ENCODE results near the gene OPRD1.

Gene OPRD1

DNA sequence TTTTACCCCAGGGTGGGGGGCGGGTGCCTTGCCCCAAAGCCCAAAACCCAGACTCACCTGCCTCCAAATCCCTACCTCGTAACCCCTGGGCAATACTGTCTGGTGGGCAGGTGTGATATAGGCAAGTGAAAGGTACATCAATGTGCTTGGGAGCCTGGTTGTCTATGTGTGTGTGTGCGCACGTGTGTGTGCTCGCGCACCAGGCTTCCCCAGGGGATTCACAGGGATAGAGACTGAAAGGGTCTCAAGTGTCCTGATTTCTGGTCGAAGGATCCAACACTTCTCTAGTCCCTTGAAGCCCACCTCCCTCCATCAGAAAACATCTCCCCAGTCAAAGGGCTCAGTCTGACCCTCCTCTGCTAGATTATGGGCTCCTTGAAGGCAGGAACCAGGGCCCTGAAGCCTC lies 73.5 kb downstream of the OPRD1 start:
- no peak for DNase-seq (ENCODE audit: extremely low spot score)
- ChIA-PET POLR2A (interaction anchor here (0.6 to 1.0 kb wide), 2 partner anchors 296 to 1095 kb away, joined by 3 to 5 read pairs; partner anchors contain the start of gene SRSF4), CTCF (interaction anchor here (0.9 to 2.1 kb wide), 3 partner anchors 148 to 312 kb away, joined by 4 to 36 read pairs (median 6); partner anchors contain the start of gene YTHDF2)
- TF ChIP-seq FOXA1 (IDR thresholded peaks at IDR 0.05) (no peak), BHLHE40 (IDR thresholded peaks at IDR 0.05; ENCODE audit: borderline replicate concordance) (no peak), ARNT (IDR thresholded peaks at IDR 0.05) (no peak), SP1 (IDR thresholded peaks at IDR 0.05) (no peak), FOXK2 (IDR thresholded peaks at IDR 0.05) (no peak), HDGF (IDR thresholded peaks at IDR 0.05; ENCODE audit: borderline replicate concordance) (no peak), SUZ12 (IDR thresholded peaks at IDR 0.05) (no peak), NFRKB (IDR thresholded peaks at IDR 0.05) (no peak), CTBP1 (IDR thresholded peaks at IDR 0.05; ENCODE audit: borderline replicate concordance) (no peak), TARDBP (IDR thresholded peaks at IDR 0.05) (no peak), LEF1 (IDR thresholded peaks at IDR 0.05; ENCODE audit: borderline replicate concordance) (no peak), ELF4 (IDR thresholded peaks at IDR 0.05) (no peak), ZNF384 (IDR thresholded peaks at IDR 0.05) (no peak), FOXM1 (IDR thresholded peaks at IDR 0.05; ENCODE audit: borderline replicate concordance) (no peak), L3MBTL2 (conservative IDR thresholded peaks at IDR 0.05) (no peak)
- TF ChIP-seq, protein P1, sequence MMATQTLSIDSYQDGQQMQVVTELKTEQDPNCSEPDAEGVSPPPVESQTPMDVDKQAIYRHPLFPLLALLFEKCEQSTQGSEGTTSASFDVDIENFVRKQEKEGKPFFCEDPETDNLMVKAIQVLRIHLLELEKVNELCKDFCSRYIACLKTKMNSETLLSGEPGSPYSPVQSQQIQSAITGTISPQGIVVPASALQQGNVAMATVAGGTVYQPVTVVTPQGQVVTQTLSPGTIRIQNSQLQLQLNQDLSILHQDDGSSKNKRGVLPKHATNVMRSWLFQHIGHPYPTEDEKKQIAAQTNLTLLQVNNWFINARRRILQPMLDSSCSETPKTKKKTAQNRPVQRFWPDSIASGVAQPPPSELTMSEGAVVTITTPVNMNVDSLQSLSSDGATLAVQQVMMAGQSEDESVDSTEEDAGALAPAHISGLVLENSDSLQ (IDR thresholded peaks at IDR 0.05): no peak

DNA sequence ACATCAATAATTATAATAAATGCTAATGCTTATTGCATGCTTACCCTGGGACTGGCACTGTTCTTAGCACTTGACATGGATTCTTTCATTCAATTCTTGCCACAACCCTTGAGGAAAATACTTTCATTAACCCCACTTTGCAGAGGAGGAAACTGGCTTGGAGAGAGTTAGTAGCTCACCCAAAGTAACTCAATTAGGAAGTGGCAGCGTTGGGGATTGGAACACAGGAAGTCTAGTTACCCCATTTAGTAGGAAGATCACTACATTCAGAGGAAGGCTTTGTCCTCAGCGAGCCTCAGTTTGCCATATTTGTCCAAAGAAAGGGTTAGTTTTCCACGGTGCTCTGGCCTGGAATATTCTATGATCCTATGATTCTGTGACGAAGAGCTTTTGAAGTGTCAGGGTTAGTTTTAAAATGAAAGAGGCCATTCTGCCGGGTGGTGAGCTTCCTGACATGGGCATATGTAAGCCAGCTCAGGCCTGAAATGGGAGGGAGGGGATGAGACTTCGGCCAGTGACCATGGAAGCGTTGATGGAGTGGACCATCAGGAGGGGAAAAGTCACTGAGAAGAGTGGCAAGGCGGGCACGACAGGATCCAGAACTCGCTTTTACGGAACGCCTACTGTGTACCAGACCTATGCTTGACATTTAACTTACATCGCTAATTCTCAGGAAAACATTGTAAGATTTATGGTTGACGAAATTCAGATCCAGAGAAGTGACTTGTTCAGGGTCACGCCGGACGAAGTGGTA lies 74.2 kb downstream of the OPRD1 start:
- TF ChIP-seq CTBP1 (IDR thresholded peaks at IDR 0.05; ENCODE audit: borderline replicate concordance) (no peak), ELF4 (IDR thresholded peaks at IDR 0.05) (no peak), L3MBTL2 (conservative IDR thresholded peaks at IDR 0.05) (no peak), FOXM1 (IDR thresholded peaks at IDR 0.05; ENCODE audit: borderline replicate concordance) (no peak), FOXK2 (IDR thresholded peaks at IDR 0.05) (no peak), BHLHE40 (IDR thresholded peaks at IDR 0.05; ENCODE audit: borderline replicate concordance) (no peak), ZNF384 (IDR thresholded peaks at IDR 0.05) (no peak), LEF1 (IDR thresholded peaks at IDR 0.05; ENCODE audit: borderline replicate concordance) (no peak), HDGF (IDR thresholded peaks at IDR 0.05; ENCODE audit: borderline replicate concordance) (no peak), SP1 (IDR thresholded peaks at IDR 0.05) (no peak), SUZ12 (IDR thresholded peaks at IDR 0.05) (no peak), NFRKB (IDR thresholded peaks at IDR 0.05) (no peak), FOXA1 (IDR thresholded peaks at IDR 0.05) (no peak), TARDBP (IDR thresholded peaks at IDR 0.05) (no peak), ARNT (IDR thresholded peaks at IDR 0.05) (no peak)
- TF ChIP-seq, protein P1 (IDR thresholded peaks at IDR 0.05): no peak
- no peak for DNase-seq (ENCODE audit: extremely low spot score)
- ChIA-PET POLR2A (interaction anchor here (1.0 kb wide), 1 partner anchor 295 kb away, joined by 4 read pairs; the partner anchor contains the start of gene SRSF4), CTCF (interaction anchor here (0.8 kb wide), 1 partner anchor 9 kb away, joined by 3 read pairs; no protein-coding TSS in a partner anchor)

DNA sequence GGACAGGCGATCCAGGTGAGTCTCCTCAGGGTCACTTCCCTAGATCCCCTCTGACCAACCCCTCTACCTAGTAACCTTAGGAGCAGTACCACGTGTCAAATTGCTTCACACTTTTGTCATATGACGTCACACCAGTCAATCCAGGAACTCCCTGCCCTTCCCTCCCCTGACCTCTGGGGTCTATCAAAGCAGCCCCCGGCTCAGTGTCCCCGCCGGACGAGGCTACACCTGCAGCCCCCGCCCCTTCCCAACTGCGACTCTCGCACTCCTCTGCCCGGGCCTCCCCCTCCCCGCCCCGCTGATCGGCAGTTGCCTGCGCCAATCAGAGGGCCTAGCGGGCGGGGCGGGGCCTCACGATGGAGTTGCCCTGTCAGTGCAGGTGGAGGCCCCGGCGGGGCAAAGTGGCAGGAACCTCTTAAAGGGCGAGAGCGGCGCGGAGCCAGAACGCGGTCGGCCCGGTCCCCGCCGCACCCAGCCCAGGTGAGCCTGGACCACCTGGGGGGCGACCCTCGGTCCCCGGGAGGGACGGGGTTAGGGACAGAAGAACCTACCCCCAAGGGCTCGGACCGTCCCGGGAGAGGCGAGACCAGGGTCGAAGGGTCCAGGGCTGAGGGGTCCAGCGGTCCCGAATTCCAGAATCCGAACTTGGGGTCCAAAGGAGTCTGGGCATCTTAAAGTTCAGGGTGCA lies 74.9 kb downstream of the OPRD1 start:
- ChIA-PET CTCF (interaction anchor here (0.8 kb wide), 1 partner anchor 10 kb away, joined by 3 read pairs; no protein-coding TSS in a partner anchor), POLR2A (interaction anchor here (1.0 to 1.8 kb wide), 2 partner anchors 27 to 295 kb away, joined by 4 to 6 read pairs; partner anchors contain the start of genes EPB41 and SRSF4)
- TF ChIP-seq ELF4 (IDR thresholded peaks at IDR 0.05) (no peak), HDGF (IDR thresholded peaks at IDR 0.05; ENCODE audit: borderline replicate concordance) (no peak), CTBP1 (IDR thresholded peaks at IDR 0.05; ENCODE audit: borderline replicate concordance) (0 out of 2 replicates have a peak, but pooled peaks have one; percentile 6), FOXM1 (IDR thresholded peaks at IDR 0.05; ENCODE audit: borderline replicate concordance) (no peak), FOXK2 (IDR thresholded peaks at IDR 0.05) (no peak), TARDBP (IDR thresholded peaks at IDR 0.05) (no peak), ARNT (IDR thresholded peaks at IDR 0.05) (no peak), FOXA1 (IDR thresholded peaks at IDR 0.05) (no peak), L3MBTL2 (conservative IDR thresholded peaks at IDR 0.05) (peak; percentile 90; the same call in 1 of the 2 replicates), SP1 (IDR thresholded peaks at IDR 0.05) (no peak), SUZ12 (IDR thresholded peaks at IDR 0.05) (no peak), BHLHE40 (IDR thresholded peaks at IDR 0.05; ENCODE audit: borderline replicate concordance) (no peak), LEF1 (IDR thresholded peaks at IDR 0.05; ENCODE audit: borderline replicate concordance) (no peak), NFRKB (IDR thresholded peaks at IDR 0.05) (no peak), ZNF384 (IDR thresholded peaks at IDR 0.05) (no peak)
- TF ChIP-seq, protein P1 (IDR thresholded peaks at IDR 0.05): peak; percentile 99
- peak; percentile 100 for DNase-seq (ENCODE audit: extremely low spot score)

DNA sequence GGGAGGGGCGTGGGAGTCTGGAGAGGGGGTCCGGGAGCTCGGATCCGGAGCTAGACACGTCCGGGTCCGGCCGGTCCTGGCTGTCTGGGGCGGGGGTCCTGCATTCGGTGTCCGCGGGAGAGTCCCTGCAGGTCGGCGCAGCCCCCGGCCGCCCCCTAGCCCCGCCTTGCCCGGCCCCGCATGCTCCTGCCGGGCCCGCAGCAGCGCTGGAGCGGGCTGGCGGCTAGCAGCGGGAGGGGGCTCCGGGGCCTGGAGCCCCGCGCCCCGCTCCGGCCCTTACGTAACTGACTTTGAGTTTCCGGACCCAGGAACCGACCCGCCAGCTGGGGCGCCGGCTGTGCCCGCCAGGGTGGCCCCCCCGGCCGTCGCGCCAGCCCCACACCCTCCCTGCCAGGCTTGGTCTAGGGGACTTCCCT lies 75.5 kb downstream of the OPRD1 start:
- ChIA-PET CTCF (interaction anchor here (1.2 kb wide), 1 partner anchor 147 kb away, joined by 5 read pairs; no protein-coding TSS in a partner anchor), POLR2A (interaction anchor here (1.2 to 1.8 kb wide), 2 partner anchors 26 to 294 kb away, joined by 6 to 9 read pairs; partner anchors contain the start of genes EPB41 and SRSF4)
- TF ChIP-seq ARNT (IDR thresholded peaks at IDR 0.05): no peak
- no peak for TF ChIP-seq SUZ12 (IDR thresholded peaks at IDR 0.05)
- no peak for TF ChIP-seq LEF1 (IDR thresholded peaks at IDR 0.05; ENCODE audit: borderline replicate concordance)
- TF ChIP-seq BHLHE40 (IDR thresholded peaks at IDR 0.05; ENCODE audit: borderline replicate concordance): no peak
- TF ChIP-seq TARDBP (IDR thresholded peaks at IDR 0.05): no peak
- TF ChIP-seq ZNF384 (IDR thresholded peaks at IDR 0.05): no peak
- TF ChIP-seq NFRKB (IDR thresholded peaks at IDR 0.05): no peak
- TF ChIP-seq L3MBTL2 (conservative IDR thresholded peaks at IDR 0.05): no peak
- TF ChIP-seq CTBP1 (IDR thresholded peaks at IDR 0.05; ENCODE audit: borderline replicate concordance): no peak
- TF ChIP-seq HDGF (IDR thresholded peaks at IDR 0.05; ENCODE audit: borderline replicate concordance): no peak
- TF ChIP-seq, protein P1 (IDR thresholded peaks at IDR 0.05): no peak
- TF ChIP-seq ELF4 (IDR thresholded peaks at IDR 0.05): no peak
- TF ChIP-seq FOXM1 (IDR thresholded peaks at IDR 0.05; ENCODE audit: borderline replicate concordance): no peak
- TF ChIP-seq FOXA1 (IDR thresholded peaks at IDR 0.05): no peak
- TF ChIP-seq FOXK2 (IDR thresholded peaks at IDR 0.05): no peak
- no peak for TF ChIP-seq SP1 (IDR thresholded peaks at IDR 0.05)
- DNase-seq (ENCODE audit: extremely low spot score): peak; percentile 58

Measured in HEK293T (cell line).